ENCODE data around the gene PNLIPRP3.

Gene PNLIPRP3

DNA sequence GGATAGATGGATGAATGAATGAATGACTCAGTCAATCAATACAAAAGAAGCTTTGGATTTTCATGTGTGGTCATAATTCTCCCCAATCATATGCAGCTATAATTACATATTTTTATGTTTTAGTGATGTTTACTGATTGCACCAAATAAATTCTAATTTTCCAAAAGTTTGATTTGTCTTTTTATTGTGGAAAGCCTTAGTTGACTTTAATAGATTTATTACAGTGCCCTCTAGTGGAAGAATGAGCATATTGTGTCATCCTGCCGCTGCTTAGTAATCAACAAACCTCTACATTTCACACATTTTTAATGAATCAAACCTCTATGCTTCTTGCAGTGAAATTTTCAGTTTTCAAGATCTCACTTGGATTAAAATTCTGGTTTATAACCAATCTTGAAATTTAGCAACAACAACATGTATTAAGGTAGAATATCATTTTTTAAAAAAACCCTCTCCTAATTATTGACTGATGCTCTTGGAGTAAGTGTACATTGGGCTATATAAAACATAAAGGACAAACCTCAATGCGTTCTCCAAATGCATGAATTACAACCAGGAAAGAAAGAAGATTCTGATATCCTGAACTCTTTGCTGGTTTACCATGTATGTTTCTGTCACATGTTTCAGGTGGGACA is 62.5 kb downstream of the PNLIPRP3 start:
- FAIRE-seq, result no peak
- peak; percentile 10 for DNase-seq (ENCODE audit: insufficient read length, low spot score)

DNA sequence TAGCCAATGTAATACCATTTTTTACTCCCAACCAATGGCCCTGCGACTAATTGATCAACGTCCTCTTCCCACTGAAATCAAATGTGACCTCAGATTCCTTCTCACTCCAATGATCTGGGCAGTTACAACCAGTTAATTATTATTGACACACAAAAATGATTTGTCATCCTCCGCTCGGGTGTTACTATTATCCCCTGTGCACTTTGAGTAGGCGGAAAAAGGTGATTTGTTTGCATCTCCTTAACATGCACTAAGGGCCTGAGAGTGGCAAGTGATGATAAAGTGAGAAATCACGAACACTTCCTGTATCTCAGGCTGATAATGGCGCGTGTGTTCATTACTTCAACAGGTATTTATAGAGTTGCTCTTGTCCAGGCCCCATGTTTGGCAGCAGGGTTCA is 77.1 kb downstream of the PNLIPRP3 start:
- FAIRE-seq (no peak), DNase-seq (ENCODE audit: insufficient read length, low spot score) (no peak)

DNA sequence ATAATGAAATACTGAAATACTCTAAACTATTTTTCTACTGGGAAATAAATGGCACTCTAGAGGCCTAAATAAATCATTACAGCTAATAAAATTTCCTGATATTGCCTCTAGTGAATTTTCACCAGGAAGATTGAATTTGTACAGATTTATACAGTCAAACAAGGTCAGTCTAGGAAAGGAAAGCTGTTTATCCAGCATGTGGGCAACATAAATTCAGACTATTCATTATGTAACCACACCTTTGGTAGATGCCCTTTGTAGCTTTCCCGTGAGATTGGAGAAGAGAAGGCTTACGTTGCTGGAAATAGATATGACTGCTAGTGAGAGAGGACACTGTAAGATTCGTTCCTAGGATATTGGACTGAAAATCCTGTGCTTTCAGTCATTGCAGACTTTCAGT is 82.9 kb downstream of the PNLIPRP3 start:
- FAIRE-seq, result no peak
- DNase-seq (ENCODE audit: insufficient read length, low spot score), result no peak

DNA sequence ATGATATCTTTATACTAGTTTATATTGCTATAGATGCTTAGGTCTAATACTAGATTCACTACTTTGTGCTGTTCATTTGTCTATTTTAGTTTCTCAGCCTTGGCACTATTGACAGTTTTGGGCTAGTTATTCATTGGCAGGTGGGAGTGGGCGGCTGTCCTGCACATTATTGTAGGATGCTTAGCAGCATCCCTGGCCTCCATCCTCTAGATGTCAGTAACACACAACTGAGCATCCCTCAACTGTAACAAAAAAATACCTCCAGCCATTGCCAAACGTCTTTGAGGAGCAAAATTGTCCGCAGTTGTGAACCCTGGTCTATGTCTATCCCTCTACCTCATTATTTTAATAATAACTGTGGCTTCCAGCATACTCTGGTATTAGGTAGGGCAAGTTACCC is 83.7 kb downstream of the PNLIPRP3 start:
- DNase-seq (ENCODE audit: insufficient read length, low spot score) (no peak), FAIRE-seq (no peak)

DNA sequence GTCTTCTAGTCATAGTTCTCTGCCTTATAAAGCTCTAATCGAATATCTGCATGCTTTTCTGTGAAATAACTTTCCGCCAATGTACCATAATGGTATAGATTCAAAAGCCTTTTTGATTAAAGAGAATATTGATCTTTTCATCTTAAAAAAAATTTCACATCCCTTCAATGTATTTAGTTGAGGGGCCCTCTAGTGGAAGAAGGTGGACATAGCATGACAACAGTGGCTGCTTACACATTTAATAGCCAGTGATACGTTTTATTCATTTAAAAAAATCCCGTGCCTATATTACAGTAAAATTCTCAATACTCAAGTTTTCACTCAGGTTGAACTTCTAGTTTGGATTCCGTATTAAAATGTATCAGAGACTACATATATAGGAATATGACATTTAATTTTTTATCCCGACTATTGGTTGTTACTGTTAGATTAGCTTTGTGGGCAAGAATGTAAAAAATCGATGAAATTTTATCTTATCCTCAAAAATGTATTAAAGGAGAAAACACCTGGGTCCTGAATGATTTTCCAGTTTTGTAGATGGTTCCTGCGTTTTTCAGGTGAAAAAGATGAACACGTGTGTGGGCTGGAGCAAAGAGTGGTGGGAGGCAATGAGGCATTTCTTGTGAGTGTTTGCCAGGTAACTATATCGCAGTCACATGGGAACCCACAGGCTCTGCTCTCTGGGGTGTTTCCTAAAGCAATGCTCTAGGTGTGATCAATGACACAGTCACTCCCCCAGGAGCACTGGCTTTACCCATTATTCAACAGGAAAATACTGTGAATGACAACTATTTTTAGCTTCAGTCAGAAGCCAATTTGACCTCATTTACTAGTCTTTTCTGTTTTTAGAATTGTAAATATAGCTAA is 94.0 kb downstream of the PNLIPRP3 start:
- FAIRE-seq (no peak), DNase-seq (ENCODE audit: insufficient read length, low spot score) (peak; percentile 7)

DNA sequence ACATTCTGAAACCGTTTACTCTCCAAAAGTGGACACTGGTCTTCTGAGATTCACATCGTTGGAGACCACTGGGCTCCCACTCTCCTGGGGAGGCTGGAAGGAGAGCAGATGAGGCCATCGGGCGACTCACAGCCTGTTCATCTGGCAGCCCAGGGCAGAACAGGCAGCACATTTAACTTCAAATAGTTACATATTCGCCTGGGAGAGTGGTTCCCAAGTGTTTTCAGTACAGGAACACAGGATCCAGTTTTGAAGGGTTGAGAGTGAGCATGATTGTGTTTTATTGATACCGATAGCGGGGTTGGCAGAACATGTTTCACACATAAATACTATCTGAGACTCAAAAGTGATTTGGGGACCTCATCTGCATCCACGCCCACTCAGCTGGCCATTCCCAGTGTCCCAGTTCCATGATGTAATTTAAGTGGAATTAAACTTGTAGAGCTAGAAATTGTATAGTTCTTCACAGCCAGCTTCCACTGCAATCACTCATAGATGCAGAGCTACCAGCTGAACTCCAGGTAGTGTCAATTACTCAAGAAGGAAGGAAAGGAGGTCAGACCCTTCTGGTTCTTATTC is 95.2 kb downstream of the PNLIPRP3 start:
- no peak for DNase-seq (ENCODE audit: insufficient read length, low spot score)
- no peak for FAIRE-seq

DNA sequence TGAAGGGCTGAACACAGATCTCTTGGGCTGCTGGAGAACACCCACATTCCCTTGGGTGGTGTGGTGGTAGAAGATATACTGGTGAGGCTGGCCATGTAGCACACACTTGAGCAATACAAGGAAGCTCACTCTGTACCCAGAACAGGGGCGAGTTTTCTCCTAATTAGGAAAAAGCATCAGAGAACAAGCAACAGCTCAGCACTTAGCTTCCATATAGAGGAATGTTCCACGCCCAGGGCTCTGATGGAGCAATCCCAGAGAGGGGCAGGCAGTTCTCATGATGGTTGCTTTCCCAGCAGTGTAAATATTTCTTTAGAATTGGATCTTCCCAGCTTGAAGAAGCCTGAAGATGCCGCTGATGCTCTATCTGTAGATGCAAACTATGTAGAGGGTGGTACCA is 97.1 kb downstream of the PNLIPRP3 start:
- DNase-seq (ENCODE audit: insufficient read length, low spot score) (no peak), FAIRE-seq (no peak)

DNA sequence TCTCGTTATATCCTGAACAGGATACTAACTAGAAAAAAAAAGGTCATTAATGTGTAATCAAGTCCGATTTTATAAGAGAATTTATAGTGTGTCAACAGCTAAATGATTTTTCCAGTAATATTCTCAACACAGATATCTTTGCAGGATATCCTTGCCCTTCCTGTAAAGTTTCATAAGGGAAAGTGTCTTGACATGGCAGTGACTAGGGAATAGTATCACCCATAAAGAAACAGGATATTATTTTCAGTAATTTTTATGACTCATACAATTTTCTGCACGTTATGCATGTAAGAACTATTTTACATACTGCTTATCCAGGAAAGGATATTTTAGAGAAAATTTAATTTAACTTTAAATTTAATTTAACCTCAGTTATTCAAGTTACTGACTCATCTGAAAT is 98.6 kb downstream of the PNLIPRP3 start:
- FAIRE-seq, result no peak

More for the DNA sequence above, 98.6 kb downstream of the PNLIPRP3 start:
- no peak for DNase-seq (ENCODE audit: insufficient read length, low spot score)

Measured in HTR-8/SVneo (cell line).